Measurements from ENCODE around the gene C18orf32. TPM values are rescaled to one million over a fixed set of nuclear protein-coding genes. Genes with fewer than 3 reads are reported as not detected.

The C18orf32 gene
- total and polyA plus RNA-seq, 2 donors (not counting 1 experiment from before 2014, with no cell fraction given): 11.9 to 39.1 TPM

- TF ChIP-seq EZH2 (IDR thresholded peaks at IDR 0.05; ENCODE audit: low read length, missing control alignments) (no peak), CTCF (conservative IDR thresholded peaks at IDR 0.05 in 1 of 2, IDR thresholded peaks at IDR 0.05 in 1 of 2; ENCODE audit: low read depth in 1 of 2, low read length in 2 of 2) (no peak)
- peaks cover 9% of the 10 kb centered on the region for H3K4me1 ChIP-seq (ENCODE audit: control insufficient read depth, extremely low read depth, insufficient read depth, low read length)
- peak overlapping the region; percentile 77 for H3K9ac ChIP-seq (ENCODE audit: insufficient read depth, low read length)
- H3K27me3 ChIP-seq (ENCODE audit: control insufficient read depth, insufficient read depth, low read length): no peaks in the 10 kb centered on the region
- no peaks in the 10 kb centered on the region for H3K9me3 ChIP-seq (ENCODE audit: control insufficient read depth, insufficient read depth, low read depth, low read length)
- H3K4me2 ChIP-seq (ENCODE audit: extremely low read depth, insufficient read depth, low read length): peak overlapping the region; percentile 96
- no peak for DNase-seq (ENCODE audit: low read depth in 2 of 2)
- H3K4me3 ChIP-seq (replicated peaks in 1 of 4; ENCODE audit: control extremely low read depth in 1 of 4, insufficient read depth in 1 of 4, low read depth in 3 of 4, low read length in 4 of 4): peak overlapping the region; percentile 71 to 97 (median 81)
- peaks cover 12% of the 10 kb centered on the region for H3K36me3 ChIP-seq (ENCODE audit: control insufficient read depth, insufficient read depth, low read length)
- peak overlapping the region; percentile 82 for H3K27ac ChIP-seq (ENCODE audit: insufficient read depth, low read length)
- H3K79me2 ChIP-seq (ENCODE audit: control insufficient read depth, insufficient read depth, low read length): peaks cover 33% of the 10 kb centered on the region
- no peaks in the 10 kb centered on the region for H4K20me1 ChIP-seq (ENCODE audit: control insufficient read depth, extremely low read depth, insufficient read depth, low read length)
- no peak overlapping the region for H2AFZ ChIP-seq (ENCODE audit: low read length)
Observed at GRCh38 chr18:49486134-49486533, 900 bp downstream of the C18orf32 start.

GRCh38 chr18:49483198-49483597 lies 3.8 kb downstream of the C18orf32 start:
- Histone ChIP-seq H4K20me1 (ENCODE audit: control insufficient read depth, extremely low read depth, insufficient read depth, low read length) (no peaks in the 10 kb centered on the region), H3K79me2 (ENCODE audit: control insufficient read depth, insufficient read depth, low read length) (peaks cover 18% of the 10 kb centered on the region), H3K27ac (ENCODE audit: insufficient read depth, low read length) (no peak overlapping the region), H3K4me3 (replicated peaks in 1 of 4; ENCODE audit: control extremely low read depth in 1 of 4, insufficient read depth in 1 of 4, low read depth in 3 of 4, low read length in 4 of 4) (no peak overlapping the region), H3K4me1 (ENCODE audit: control insufficient read depth, extremely low read depth, insufficient read depth, low read length) (peaks cover 6% of the 10 kb centered on the region), H3K36me3 (ENCODE audit: control insufficient read depth, insufficient read depth, low read length) (peaks cover 14% of the 10 kb centered on the region), H2AFZ (ENCODE audit: low read length) (no peak overlapping the region), H3K27me3 (ENCODE audit: control insufficient read depth, insufficient read depth, low read length) (no peaks in the 10 kb centered on the region), H3K9me3 (ENCODE audit: control insufficient read depth, insufficient read depth, low read depth, low read length) (no peaks in the 10 kb centered on the region), H3K9ac (ENCODE audit: insufficient read depth, low read length) (no peak overlapping the region), H3K4me2 (ENCODE audit: extremely low read depth, insufficient read depth, low read length) (no peak overlapping the region)
- TF ChIP-seq CTCF (conservative IDR thresholded peaks at IDR 0.05 in 1 of 2, IDR thresholded peaks at IDR 0.05 in 1 of 2; ENCODE audit: low read depth in 1 of 2, low read length in 2 of 2) (no peak), EZH2 (IDR thresholded peaks at IDR 0.05; ENCODE audit: low read length, missing control alignments) (no peak)
- DNase-seq (ENCODE audit: low read depth in 2 of 2): no peak

- TF ChIP-seq CTCF (conservative IDR thresholded peaks at IDR 0.05 in 1 of 2, IDR thresholded peaks at IDR 0.05 in 1 of 2; ENCODE audit: low read depth in 1 of 2, low read length in 2 of 2): no peak
- no peak for TF ChIP-seq EZH2 (IDR thresholded peaks at IDR 0.05; ENCODE audit: low read length, missing control alignments)
- H3K79me2 ChIP-seq (ENCODE audit: control insufficient read depth, insufficient read depth, low read length): peaks cover 18% of the 10 kb centered on the region
Observed at GRCh38 chr18:49481907-49482306, 5.1 kb downstream of the C18orf32 start.

More at GRCh38 chr18:49481907-49482306, 5.1 kb downstream of the C18orf32 start:
- Histone ChIP-seq H4K20me1 (ENCODE audit: control insufficient read depth, extremely low read depth, insufficient read depth, low read length) (no peaks in the 10 kb centered on the region), H3K27me3 (ENCODE audit: control insufficient read depth, insufficient read depth, low read length) (no peaks in the 10 kb centered on the region), H3K36me3 (ENCODE audit: control insufficient read depth, insufficient read depth, low read length) (peaks cover 9% of the 10 kb centered on the region), H3K27ac (ENCODE audit: insufficient read depth, low read length) (no peak overlapping the region), H3K9me3 (ENCODE audit: control insufficient read depth, insufficient read depth, low read depth, low read length) (no peaks in the 10 kb centered on the region), H3K4me3 (replicated peaks in 1 of 4; ENCODE audit: control extremely low read depth in 1 of 4, insufficient read depth in 1 of 4, low read depth in 3 of 4, low read length in 4 of 4) (no peak overlapping the region), H3K9ac (ENCODE audit: insufficient read depth, low read length) (no peak overlapping the region), H3K4me2 (ENCODE audit: extremely low read depth, insufficient read depth, low read length) (no peak overlapping the region), H3K4me1 (ENCODE audit: control insufficient read depth, extremely low read depth, insufficient read depth, low read length) (no peaks in the 10 kb centered on the region), H2AFZ (ENCODE audit: low read length) (no peak overlapping the region)
- DNase-seq (ENCODE audit: low read depth in 2 of 2): no peak
